Muscle layer of duodenum (tissue), 2 donors: ENCODE results near the gene TPI1.
"Not testable (repeated sequence)": the region's sequence is repeated elsewhere in the genome, so short reads cannot be mapped to it uniquely, and the experiment has no call there.

Source experiments
- H3K27ac ChIP-seq: one replicate; pipeline ENCODE4 v1.7.0; 2013; ENCODE audit warnings: mild to moderate bottlenecking, low read length
- H3K27me3 ChIP-seq: one replicate; pipeline ENCODE4 v1.7.0; 2013; ENCODE audit warnings: low read depth, mild to moderate bottlenecking, control low read depth, low read length
- H3K36me3 ChIP-seq, 2 donors: one replicate each; pipeline ENCODE4 v1.7.0; 2013; ENCODE audit warnings: low read length in 2 of 2, control low read depth in 1 of 2, mild to moderate bottlenecking in 1 of 2; ENCODE audit not compliant: insufficient read depth in 2 of 2, control insufficient read depth in 1 of 2
- H3K4me1 ChIP-seq, 2 donors: one replicate each; pipeline ENCODE4 v1.7.0; 2013; ENCODE audit warnings: low read length in 2 of 2, mild to moderate bottlenecking in 2 of 2, control low read depth in 1 of 2, moderate library complexity in 1 of 2; ENCODE audit not compliant: insufficient read depth in 2 of 2, control insufficient read depth in 1 of 2
- H3K4me3 ChIP-seq, 2 donors: one replicate each; pipeline ENCODE4 v1.7.0; 2013; ENCODE audit warnings: low read length in 2 of 2, low read depth in 1 of 2, mild to moderate bottlenecking in 1 of 2
- H3K9me3 ChIP-seq, 2 donors: one replicate each; pipeline ENCODE4 v1.7.0; 2013; ENCODE audit warnings: low read length in 2 of 2, control low read depth in 1 of 2, mild to moderate bottlenecking in 1 of 2; ENCODE audit not compliant: control insufficient read depth in 1 of 2
- donor health status: healthy.

Gene TPI1

DNA sequence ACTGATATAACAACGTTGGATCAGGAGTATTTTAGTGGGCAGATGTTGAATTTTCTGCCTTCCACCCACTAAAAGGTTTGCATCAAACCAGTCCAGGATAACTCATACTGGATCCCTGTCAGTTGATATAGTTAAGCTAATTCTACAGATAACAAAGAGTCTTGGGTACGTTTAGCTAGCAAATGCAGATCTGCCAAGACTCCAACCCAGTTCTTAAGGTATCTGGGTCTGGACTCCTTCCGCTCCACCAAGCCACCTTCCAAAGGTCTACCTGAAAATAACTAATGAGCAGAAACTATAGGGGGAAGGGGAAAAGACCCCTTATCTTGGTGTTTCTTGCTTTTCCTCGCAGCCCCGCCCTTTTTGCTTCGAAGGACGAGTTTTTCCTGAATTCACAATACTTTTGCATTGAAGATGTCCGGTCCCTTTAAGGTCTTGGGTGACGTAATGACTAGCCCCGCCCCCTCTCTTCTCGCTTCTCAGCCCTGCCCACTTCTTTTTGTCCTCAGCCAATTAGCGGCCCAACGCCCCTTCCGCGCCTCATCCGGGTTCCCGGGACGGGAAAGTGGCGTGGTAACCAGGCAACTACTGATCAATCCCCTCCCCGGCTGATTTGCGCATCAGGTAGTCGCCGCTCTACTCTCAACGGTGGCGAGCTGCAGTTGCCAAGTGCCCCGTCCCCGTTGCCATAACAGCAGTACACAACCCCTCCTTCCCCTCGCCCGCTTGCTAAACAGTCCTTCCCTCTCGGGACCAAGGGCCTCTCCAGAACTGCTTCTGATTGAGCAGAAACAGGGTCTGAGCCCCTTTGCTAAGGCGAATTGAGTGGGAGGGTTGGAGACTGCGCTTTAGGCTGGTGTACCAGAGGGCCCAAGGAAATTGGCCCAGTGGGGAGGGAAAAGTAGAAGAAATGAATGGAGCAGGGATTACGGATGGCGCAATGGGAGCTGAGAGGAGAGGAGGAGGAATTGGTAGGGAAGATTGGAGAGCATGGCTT is 37.2 kb downstream of the TPI1 start, which contains the start of gene LRRC23:
TSS of gene LRRC23 (plus strand) at position 543 of the 997 bp plus-strand sequence. CDS start 812 bp downstream, outside the sequence.
- H3K27ac ChIP-seq = peak within 1 kb of the TSS; percentile 92
- H3K9me3 ChIP-seq = no peaks in the 10 kb centered on the region
- H3K4me3 ChIP-seq = peak within 1 kb of the TSS; percentile 67 to 95
- H3K27me3 ChIP-seq = no peaks in the 10 kb centered on the region
- peaks cover 5 to 9% of the 10 kb centered on the region in 2 donors for H3K4me1 ChIP-seq
- peaks cover 4 to 12% of the 10 kb centered on the region in 2 donors for H3K36me3 ChIP-seq

- H3K36me3 ChIP-seq = peaks cover 4 to 12% of the 10 kb centered on the region in 2 donors
- H3K27ac ChIP-seq = peak overlapping the region; percentile 92
- H3K9me3 ChIP-seq = no peaks in the 10 kb centered on the region
- H3K4me1 ChIP-seq = peaks cover 5 to 6% of the 10 kb centered on the region in 2 donors
- H3K4me3 ChIP-seq = peak overlapping the region; percentile 67 to 95
- no peaks in the 10 kb centered on the region for H3K27me3 ChIP-seq
These were observed 38.2 kb downstream of the TPI1 start for GRCh38 chr12:6905414-6906040.

DNA sequence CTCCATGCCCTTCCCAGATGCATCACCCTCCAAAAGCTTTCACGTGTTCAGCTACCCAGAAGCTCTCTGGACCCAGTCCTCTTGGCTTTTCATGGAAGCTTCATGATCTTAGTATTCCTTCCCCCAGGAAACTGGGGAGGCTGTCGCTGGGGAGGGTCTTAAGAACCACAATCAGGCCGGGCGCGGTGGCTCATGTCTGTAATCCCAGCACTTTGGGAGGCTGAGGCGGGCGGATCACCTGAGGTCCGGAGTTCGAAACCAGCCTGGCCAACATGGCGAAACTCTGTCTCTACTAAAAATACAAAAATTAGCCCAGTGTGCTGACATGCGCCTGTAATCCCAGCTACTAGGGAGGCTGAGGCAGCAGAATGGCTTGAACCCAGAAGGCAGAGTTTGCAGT is 40.8 kb downstream of the TPI1 start:
- peaks cover 4 to 12% of the 10 kb centered on the region in 2 donors for H3K36me3 ChIP-seq
- H3K4me1 ChIP-seq, H3K27ac ChIP-seq, H3K9me3 ChIP-seq, H3K27me3 ChIP-seq, H3K4me3 ChIP-seq: not testable (repeated sequence)

- Histone ChIP-seq H3K27ac (no peak overlapping the region), H3K27me3 (no peaks in the 10 kb centered on the region), H3K36me3 (peaks cover 4 to 12% of the 10 kb centered on the region in 2 donors), H3K4me3 (no peak overlapping the region), H3K9me3 (no peaks in the 10 kb centered on the region), H3K4me1 (peaks cover 0 to 6% of the 10 kb centered on the region in 2 donors)
These were observed 42.3 kb downstream of the TPI1 start for GRCh38 chr12:6909421-6910145.

- Histone ChIP-seq H3K36me3 (peaks cover 0 to 11% of the 10 kb centered on the region in 2 donors), H3K4me1 (peaks cover 0 to 12% of the 10 kb centered on the region in 2 donors), H3K27ac (no peak overlapping the region), H3K4me3 (no peak overlapping the region), H3K9me3 (no peaks in the 10 kb centered on the region), H3K27me3 (no peaks in the 10 kb centered on the region)
These were observed 45.0 kb downstream of the TPI1 start for GRCh38 chr12:6912164-6912935.

DNA sequence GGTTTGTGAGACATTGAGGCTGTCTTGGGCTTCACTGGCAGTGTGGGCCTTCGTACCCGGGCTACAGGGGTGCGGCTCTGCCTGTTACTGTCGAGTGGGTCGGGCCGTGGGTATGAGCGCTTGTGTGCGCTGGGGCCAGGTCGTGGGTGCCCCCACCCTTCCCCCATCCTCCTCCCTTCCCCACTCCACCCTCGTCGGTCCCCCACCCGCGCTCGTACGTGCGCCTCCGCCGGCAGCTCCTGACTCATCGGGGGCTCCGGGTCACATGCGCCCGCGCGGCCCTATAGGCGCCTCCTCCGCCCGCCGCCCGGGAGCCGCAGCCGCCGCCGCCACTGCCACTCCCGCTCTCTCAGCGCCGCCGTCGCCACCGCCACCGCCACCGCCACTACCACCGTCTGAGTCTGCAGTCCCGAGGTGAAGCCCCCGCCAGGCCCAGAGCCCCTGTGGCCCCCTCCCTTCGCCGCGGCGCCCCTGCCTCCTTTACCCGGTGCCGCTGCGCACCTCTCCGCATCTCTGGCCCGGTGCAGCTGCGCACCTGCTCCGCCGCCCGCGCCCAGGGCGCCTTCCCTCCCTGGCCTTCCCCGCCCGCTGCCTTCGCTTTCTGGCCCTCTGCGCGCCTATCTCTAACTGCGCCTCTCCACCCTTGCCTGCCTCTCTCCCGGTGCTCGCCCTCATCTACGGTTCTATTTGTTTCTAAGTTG is 47.1 kb downstream of the TPI1 start, which contains the start of gene ENO2:
TSS of gene ENO2 (plus strand) at position 335 of the 701 bp plus-strand sequence. CDS start 1,253 bp downstream, outside the sequence.
- Histone ChIP-seq H3K4me3 (peak within 1 kb of the TSS; percentile 64 to 71), H3K9me3 (no peaks in the 10 kb centered on the region), H3K36me3 (peaks cover 1 to 16% of the 10 kb centered on the region in 2 donors), H3K27ac (peak within 1 kb of the TSS; percentile 16), H3K4me1 (peaks cover 0 to 12% of the 10 kb centered on the region in 2 donors), H3K27me3 (no peaks in the 10 kb centered on the region)

DNA sequence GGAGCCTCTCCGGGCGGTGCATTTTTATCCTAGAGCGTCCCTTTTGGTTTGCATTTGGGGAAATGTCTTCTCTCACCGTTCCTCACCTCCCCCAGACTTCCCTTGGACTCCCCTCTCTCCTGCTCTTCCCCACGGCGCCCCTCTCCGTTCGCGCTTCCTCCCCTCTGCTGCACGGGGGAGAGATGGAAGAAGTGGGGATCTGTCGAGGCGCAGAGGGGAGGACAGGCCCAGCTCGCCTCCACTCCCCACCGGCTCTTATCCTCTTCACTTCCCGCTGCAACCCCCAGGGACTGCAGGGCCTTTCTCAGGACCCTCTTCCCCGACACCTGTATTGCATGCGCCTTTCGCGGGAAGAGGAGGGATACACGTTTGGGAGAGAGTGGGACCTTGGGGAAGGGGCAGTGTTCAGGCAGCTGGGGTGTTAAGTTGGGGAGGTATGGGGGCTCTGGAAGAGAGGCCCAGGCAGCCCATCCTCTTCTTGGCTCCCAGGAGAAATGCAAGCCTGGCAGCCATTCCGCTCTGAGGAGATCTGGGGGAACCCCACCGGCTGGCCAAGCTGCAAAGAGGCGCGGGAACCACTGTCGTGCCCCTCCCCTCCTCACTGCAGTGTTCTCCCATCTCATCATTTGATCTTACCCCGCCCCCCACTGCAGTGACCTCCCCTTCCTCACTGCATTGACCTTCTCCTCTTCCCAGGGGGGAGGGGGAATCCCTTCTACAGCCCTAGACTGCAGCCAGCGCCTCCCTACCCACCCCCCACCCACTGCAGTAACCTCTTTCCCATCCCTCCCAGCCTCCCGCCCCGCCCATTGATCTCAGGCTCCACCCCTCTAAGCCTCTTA is 47.8 kb downstream of the TPI1 start:
- H3K27me3 ChIP-seq = no peaks in the 10 kb centered on the region
- peaks cover 0 to 12% of the 10 kb centered on the region in 2 donors for H3K4me1 ChIP-seq
- peak overlapping the region; percentile 64 to 71 for H3K4me3 ChIP-seq
- H3K9me3 ChIP-seq = no peaks in the 10 kb centered on the region
- H3K27ac ChIP-seq = peak overlapping the region; percentile 16
- peaks cover 4 to 23% of the 10 kb centered on the region in 2 donors for H3K36me3 ChIP-seq

GRCh38 chr12:6915789-6916285 is 48.5 kb downstream of the TPI1 start:
- Histone ChIP-seq H3K4me1 (peaks cover 0 to 12% of the 10 kb centered on the region in 2 donors), H3K9me3 (no peaks in the 10 kb centered on the region), H3K27ac (no peak overlapping the region), H3K27me3 (no peaks in the 10 kb centered on the region), H3K36me3 (peaks cover 4 to 23% of the 10 kb centered on the region in 2 donors), H3K4me3 (peak overlapping the region in 1 of 2 donors; percentile 71)

DNA sequence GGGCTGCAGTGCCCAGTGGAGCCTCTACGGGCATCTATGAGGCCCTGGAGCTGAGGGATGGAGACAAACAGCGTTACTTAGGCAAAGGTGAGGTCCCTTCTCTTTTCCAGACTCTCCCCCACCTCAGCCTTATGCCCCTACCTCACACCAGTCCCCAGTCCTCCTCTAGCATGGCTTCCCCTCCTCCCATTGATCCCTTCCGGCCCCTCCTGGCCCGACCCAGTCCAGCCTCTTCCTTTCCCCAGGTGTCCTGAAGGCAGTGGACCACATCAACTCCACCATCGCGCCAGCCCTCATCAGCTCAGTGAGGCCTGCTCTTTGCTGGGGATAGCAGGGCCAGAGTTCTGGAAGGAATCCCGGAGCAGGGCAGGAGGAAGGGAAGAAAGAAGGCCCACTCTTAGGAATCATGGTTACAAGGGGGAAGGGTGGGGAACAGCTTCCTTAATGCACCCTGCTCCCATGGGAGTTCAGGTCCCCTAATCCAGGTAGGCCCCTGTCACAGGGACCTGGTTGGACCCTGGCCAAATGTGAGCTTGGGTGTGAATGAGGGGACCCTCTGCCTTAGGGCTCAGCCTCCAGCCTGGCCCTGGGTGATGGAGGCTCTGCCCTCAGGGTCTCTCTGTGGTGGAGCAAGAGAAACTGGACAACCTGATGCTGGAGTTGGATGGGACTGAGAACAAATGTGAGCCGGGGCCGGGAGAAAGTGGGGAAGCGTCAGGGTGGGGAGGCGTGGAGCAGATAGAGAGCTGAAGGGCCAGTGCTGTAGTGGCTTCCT is 49.3 kb downstream of the TPI1 start:
- no peak overlapping the region for H3K27ac ChIP-seq
- H3K4me3 ChIP-seq = no peak overlapping the region
- H3K9me3 ChIP-seq = no peaks in the 10 kb centered on the region
- H3K36me3 ChIP-seq = peaks cover 4 to 27% of the 10 kb centered on the region in 2 donors
- peaks cover 0 to 12% of the 10 kb centered on the region in 2 donors for H3K4me1 ChIP-seq
- no peaks in the 10 kb centered on the region for H3K27me3 ChIP-seq
